CD1c-positive myeloid dendritic cell (primary cell): Measurements from ENCODE around the gene AGAP1.

ENCODE experiments used
- DNase-seq: peaks from one replicate; pipeline ENCODE4 v3.0.0-alpha.2; 2016; ENCODE audit errors: extremely low spot score

AGAP1 gene

DNA sequence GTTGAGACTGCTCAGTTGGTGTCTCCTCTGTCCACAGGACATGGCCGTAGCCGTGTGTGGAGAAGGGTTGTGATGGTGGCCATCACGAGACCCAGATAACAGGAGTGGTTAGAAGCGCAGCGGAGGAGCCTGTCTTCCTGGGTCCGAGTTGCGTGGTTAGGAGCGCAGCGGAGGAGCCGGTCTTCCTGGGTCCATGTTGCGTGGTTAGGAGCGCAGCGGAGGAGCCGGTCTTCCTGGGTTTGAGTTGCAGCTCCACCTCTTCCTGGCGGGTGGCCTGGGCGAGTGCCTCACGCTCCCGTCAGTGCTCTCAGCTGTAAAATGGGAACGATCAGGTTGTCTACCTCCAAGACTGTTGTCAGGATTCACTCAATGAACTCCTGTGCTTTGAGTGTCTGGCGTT is 498.2 kb downstream of the AGAP1 start:
- no peak for DNase-seq

DNA sequence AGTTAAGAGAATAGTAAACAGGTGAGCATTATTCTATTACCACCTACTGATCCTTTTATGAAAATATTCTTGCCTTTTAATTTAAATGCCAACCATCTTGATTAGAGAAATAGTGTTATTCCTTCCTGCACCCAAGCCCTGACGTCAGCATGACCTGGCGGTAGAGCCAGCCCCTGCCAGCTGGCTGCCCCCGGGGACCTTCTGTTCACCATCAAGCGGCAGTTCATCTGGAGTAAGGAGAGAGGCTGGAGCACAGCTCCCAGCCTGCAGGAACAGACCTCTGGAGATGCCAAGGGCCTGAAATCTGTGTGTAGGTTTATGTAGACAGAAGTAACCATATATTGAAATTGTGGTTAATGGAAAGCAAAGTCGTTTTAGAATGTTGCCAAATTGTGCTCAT is 502.6 kb downstream of the AGAP1 start:
- DNase-seq = no peak

DNA sequence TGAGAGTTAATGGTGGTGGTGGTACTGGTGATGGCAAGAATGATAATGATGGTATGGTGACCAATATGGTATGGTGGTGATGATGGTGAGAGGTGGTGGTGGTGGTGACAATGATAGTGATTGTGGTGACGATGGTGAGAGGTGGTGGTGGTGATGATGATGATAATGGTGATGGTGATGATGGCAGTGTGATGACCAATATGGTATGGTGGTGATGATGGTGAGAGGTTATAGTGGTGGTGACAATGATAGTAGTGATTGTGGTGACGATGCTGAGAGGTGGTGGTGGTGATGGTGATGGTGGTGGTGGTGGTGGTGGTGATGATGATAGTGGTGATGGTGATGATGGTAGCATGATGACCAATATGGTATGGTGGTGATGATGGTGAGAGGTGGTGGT is 505.2 kb downstream of the AGAP1 start:
- DNase-seq = no peak

DNA sequence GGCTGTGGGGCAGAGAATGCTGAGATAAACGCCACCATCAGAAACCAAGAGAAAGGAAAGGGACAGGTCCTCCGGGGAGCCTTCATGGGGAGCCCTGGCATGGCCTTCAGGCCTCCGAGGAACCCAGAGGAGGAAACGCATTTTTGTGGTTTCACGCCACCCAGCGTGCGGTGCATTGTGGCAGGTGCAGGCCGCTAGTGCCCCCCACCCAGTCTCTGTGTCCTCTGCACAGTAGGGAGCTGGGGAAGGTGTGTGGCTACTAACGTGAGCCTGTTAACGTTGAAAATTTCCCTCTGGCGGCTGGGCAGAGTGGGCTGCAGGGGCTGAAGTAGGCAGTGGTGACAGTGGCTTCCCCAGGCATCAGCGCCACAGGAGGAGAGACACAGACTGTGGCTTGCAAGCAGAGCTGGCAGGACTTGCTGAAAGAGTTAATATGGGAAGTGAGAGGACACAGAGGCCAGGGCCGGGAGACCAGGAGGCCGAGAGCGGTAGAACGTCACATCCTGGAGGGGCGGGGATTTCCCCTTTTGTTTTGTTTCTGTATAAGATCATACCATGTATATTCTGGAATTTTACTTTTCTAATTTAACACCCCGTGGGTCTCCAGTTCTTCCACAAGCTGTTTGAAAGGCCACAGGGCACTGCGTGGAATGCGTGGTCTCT is 507.5 kb downstream of the AGAP1 start:
- DNase-seq = no peak

DNA sequence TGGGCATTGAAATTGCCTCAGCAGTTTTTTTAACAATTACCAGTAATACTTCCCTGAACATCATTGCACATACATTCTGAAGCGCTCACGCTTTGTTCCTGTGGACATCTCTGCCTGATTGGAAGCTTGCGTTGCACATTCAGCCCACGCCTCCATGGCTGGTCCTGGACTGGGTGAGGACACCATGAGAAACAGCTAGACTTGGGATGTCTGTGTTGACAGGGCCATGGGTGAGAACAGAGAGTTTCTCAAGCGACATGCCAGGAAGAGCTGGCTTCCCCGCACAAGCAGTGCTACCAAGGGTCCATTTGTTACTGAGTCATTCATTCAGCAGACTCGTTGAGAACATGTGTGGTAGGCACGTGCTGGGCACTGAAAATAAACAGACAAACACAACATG is 508.0 kb downstream of the AGAP1 start:
- no peak for DNase-seq

DNA sequence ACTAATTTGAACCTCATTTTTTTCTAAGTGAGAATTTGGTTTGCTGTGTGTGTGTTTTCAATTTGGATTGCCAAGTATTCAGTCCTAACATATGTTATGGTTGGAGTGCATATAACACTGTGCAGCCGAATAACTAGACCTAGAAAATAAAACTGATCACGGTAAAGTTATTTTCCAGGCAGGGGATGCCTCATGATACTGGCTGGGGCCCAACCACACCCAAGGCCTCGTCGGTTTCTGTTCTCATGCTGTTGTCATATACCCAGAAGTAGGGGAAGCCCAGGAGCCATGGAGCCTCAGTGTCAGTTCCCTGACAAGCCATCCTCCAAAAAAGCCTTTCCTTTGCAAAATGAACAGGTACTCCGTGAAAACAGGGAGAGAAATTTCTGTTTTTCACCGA is 514.2 kb downstream of the AGAP1 start:
- DNase-seq = no peak

DNA sequence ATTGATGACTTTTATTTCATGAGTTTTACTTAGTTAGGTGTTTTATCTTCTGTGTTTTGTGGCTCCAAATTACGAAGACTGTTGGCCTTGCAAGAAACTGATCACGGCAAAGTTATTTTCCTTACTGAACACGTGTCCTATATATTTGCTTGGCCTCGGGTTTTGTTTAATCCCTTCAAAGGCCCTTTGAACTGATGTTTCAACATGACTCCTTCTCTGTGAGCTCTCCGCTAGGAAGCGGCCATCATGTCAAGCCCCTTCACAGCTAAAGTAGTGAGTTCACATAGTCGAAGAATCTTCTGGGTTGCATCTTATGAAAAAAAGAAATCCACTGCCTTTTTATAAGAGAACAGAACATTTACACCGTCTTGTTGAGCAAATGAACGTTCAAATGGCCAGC is 515.0 kb downstream of the AGAP1 start:
- DNase-seq = no peak

DNA sequence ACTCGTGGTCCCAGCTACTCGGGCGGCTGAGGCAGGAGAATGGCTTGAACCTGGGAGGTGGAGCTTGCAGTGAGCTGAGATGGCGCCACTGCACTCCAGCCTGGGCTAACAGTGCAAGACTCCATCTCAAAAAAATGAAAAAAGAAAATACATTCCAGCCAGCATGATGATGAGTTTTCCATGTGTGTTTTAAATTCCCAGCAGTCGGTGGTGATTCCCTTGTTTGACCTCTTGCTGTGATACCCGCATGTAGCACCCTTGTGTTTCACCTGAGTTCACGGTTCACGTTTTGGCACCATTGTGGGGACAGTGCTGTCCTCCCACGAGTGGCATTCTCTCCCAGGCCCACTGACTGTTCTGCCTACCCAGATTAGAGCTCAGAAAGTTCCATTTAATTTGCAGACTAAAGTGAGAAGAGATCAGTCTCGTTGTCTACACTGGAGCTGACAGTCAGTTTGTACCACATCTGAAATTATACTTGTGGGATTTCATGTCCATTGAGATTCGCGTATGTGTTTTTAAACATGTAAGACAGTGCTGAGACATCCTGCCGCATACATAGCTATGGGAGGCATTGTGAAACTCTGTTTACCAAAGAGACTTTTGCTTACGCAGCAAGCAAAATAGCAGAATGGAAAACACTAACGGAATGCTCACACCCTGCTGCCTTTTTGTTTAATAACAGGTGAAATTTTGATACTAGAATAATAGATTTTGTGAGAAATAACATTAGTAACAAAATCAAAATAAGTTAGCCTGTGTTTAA is 517.3 kb downstream of the AGAP1 start:
- DNase-seq = no peak

DNA sequence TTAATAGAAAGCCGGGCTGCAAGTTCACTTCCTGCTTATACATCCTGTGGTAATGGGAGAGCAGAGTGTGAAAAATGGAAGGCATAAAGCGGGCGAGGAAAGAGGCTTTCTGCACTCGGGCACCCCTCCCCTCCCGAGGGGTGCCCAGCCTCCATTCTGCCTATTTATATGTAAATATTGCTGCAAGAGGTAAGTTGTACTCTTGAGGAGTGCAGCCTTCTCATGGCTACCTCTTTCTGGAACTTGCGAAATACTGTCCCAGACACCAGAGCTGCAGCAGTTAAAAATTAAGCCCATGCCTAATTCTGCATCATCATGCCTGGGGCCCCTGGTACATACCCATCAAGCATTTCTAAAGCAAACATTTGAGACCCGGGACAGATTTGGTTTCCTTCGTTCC is 518.3 kb downstream of the AGAP1 start:
- DNase-seq = no peak

DNA sequence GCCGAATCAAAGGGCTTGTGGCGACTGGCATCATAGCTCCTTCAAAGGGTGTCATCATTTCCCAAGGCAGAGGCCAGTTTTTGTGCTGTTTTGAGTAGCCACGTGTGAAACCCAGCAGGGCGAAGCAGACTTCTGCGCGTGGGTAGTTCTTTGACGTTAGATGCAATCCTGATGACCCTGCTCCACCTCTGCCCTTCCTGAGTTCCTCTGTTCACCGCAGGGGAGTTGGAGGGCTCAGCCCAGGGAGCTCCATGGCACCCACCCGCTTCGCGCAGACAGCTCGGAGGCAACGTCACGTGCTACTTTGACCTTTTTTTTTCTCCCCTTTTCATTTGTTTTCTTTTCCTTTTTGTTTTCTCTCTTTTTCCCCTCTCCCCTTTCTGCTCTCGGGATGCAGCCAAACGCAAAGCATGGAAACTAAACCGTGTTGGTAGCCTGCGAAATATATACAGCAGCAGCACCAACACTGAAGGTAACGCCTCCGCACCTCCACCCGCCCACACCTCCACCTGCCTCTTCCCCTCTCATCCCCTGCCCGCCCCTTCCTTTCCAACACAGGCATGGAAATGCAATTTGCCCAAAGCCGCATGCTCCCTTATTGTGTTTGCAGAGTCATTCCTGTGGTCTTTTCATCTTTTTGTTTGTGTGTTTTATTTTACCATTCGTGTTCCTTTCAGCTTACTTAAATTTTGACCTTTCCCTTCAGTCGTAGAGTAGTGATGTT is 520.7 kb downstream of the AGAP1 start:
- DNase-seq = no peak

DNA sequence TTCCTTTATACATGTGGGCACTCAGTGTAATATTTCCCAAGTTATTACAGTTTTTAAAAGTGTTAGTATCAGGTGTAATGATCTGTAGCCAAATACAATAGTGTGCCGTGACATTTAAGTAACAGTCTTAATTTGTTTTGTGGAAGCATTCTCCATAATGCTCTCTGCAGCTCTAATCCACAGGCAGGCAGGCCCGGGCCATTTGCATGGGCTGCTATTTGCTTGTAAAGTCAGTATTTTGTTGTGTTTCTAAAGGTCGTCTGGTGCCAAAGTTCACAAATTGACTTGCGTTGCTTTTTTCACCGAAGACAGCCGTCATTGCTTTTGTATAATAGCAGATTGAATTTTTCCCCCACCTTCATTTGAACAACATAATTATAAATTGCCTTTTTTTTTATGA is 521.3 kb downstream of the AGAP1 start:
- no peak for DNase-seq

DNA sequence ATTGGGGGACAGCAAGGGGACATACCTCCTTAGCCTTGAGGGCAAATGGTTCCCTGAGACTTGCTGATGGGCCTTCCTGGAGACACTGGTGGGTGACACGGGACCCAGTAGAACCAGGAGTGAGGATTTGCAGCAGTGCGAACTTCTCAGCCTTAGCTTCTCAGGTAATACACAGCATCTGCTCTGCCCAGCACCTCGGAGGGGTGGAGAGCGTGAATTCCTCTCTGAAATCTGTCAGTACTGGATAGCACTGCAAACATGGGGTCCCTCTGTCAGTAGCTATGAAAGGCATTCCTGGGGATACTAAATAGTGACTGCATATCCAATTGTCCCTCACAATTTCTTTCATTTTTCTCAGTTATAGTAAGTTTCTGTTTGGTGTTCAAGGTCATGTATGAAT is 522.7 kb downstream of the AGAP1 start:
- no peak for DNase-seq

DNA sequence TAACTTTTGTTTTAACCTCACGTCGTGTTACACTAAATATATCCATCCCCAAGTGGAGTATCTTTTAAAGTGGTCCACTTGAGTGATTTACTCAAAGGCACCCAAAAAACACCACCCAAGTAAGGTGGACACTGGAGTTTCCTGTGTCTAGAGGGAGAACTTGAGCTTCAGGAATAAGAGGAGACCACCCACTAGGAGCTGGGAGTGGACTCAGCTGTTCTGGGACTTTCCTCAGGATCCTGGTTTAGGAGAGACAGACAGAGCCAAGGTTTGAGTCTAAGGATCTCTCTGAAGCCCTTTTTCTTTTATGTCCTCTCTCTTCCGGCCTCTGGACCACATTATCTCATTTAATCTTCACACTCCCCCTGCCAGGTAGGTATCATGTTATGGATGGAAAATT is 523.6 kb downstream of the AGAP1 start:
- no peak for DNase-seq

DNA sequence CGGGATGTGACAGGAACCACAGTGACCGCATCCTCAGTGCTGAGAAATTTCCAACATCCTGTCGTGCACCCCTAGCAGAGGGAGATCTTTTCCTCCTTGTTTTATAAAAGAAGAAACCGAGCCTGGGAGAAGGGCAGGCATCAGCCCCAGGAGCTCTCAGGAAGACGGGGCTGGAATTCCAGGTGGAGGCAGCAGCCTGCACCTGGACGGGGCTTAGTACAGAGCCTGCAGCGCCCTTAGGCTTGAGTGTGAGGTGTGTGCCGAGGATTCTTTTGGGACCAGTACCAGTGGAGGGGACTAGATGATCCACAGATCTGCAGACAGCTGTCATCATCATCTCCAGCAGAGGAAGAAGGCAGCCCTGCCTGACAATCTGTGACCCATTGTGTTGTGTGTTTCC is 525.6 kb downstream of the AGAP1 start:
- DNase-seq = no peak

DNA sequence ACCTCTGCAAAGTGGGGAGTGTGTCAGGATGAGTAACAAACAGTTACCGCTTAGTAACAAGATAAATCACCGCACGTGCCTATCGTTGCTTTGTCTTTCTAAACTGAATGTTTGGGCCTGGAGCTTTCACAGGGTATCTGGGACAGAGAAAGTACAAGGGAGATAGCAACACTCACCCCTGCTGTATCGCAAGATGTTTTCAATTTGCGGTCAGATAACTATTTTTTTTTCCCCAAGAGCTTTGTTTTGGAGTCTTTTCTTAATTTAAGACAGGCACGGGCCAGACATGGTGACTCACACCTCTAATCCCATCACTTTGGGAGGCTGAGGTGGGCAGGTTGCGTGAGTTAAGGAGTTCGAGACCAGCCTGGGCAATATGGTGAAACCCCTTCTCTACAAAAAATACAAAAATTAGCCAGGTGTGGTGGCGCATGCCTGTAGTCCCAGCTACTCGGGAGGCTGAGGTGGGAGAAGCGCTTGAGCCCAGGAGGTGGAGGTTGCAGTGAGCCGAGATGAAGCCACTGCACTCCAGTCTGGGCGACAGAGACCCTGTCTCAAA is 527.7 kb downstream of the AGAP1 start:
- no peak for DNase-seq

DNA sequence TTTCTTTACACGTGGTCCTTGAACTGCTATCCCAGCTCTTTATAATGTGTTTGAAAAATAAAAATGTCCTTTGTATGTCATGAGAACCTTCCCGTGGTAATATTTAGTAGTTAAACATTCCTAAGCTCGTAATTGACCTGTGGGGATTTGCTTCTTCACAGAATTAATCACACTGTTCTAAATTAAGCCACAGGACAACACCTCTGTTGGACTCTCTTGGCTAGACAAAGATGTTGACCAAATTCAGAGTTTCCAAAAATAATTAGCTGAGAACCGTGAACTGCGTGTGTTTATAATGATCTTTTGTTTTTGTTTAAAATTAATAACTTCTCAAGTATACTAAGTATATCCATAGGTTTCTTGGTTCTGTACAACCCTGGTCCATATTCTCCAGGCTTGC is 528.3 kb downstream of the AGAP1 start:
- no peak for DNase-seq

DNA sequence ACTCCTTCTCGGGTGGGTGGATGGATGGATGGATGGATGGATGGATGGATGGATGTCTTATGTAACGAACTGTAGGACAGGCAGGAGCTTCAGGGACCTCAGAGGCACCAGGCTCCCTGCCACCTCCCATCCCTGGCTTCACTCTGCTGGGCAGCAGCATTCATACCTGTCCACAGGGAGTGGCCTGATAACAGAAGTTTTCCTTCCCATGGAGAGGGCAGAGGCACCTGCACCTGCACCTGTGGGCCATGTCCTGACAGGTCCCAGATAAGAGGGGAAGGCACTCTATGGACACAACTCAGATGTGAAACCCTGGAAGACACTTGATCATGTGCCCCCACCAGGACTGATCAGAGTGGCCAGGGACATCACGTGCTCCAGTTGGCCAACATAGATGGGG is 532.0 kb downstream of the AGAP1 start:
- DNase-seq = no peak

DNA sequence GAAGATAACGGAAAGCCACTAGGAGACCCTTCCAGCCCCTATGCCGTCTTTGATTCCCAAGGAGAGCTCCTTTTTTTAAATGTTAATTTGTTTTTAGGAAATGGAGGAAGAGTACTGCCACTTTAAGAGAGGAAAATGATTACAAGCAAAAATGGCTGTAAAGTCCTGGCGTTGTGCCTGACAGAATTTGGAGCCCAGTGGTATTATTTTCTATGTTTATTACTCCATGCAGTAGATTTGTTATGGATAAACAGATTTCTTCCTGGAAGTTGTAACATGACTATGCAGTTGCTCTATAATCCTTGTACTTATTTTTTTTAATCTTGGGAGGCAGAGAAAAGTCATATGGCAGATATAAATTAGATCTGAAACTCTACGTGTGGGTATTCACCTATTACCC is 533.0 kb downstream of the AGAP1 start:
- DNase-seq = no peak

DNA sequence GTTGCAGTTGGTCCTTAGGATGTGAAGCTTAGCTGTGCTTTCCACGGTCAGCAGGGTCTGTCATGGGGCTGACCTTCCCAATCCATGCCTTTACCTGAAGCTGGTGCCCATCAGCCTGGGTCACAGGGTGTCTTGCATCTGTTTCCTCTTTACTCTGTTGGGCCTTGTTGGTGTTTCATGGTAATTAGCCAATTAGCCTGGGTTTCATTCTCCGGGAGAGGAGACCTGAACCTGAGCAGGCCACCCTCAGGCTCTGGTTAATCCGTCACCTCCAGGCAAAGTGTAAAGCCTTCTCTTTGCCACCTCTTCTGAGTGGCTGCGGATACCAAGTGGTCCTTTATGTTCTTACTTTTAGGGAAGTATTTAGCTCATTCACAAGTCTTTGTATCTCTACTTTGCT is 534.2 kb downstream of the AGAP1 start:
- no peak for DNase-seq

DNA sequence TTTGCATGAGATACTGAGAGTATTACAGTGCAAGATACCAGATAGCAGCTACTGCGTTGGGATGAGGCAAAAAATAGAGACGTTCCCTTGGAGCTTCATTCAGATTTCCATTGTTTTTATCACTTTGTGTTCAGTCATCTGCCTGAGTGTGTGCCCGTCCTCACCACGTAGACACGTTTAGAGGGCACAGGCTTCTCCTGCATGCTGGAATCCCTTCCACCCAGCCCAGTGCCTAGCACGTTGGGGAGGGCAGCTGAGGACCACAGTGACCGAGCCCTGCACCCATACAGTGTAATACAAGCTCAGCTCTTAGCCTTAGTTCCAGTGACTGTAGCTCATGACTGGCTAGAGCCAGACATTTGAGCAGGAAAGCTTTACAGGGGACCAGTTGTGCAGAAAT is 539.6 kb downstream of the AGAP1 start:
- DNase-seq = no peak

DNA sequence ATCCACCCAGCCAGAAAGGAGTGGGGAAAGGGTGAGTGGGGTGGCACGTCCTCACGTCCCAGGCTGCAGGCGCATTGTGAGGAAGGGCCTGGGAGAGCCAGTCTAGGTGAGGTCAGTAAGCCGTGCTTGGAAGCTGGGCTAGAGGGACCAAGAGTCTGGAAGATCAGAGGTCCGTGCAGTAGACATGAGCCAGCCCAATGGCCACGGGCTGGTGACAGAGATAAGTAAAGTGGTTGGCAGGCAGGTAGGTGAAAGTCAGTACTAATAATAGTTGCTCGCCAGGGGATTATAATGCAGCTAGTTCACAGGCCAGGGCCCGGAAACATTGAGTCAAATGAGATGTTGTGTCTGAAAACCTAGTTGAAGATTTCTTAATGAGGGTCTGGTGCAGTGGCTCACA is 541.1 kb downstream of the AGAP1 start:
- DNase-seq = no peak

DNA sequence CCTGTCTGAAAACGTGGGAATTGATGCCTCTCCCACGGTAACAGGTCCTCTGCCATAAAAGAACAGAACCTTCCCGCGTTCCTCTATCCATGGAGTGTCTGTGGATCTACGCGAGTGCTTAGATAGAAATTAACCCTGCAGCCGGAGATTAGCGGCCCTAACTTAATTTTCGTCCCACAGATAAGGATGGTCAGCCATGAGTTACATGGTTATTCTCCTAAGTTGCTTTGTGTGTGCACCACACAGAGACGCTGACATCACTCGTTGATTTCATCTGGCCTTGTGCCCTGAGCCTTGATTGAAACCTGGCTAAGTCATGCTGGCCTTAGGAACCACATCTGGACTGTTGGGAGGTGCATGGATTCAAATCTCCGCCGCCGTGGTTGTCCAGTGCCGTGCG is 542.2 kb downstream of the AGAP1 start:
- no peak for DNase-seq

DNA sequence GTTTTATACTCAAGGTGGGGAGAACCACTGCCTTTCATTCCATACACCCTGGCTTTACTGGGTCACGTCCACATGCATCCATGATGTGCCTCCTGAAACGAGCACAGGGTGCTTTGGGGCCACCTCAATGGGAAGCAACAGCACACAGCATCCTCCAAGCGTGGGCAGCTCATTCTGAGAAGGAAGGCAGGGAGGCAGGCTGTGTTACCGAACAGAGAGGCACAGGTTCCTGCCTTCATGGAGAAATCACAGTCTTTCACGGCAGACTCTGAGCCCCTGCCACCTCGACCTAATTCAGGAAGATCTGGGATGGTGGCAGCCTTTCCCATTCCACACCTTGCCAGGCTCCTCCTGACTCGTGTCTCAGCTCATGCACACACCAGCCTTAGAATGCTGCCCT is 544.3 kb downstream of the AGAP1 start:
- DNase-seq = no peak
